Left hindlimb (tissue), 1 donor: ENCODE measurements around the gene TOR3A.
"Not testable (repeated sequence)": the region's sequence is repeated elsewhere in the genome, so short reads cannot be mapped to it uniquely, and the experiment has no call there.

Experiments used
- DNase-seq: peaks from one replicate; pipeline ENCODE4 v3.0.0-alpha.2; 2018

Gene TOR3A

GRCh38 chr1:179115181-179115580 lies 33.3 kb downstream of the TOR3A start:
- DNase-seq: no peak

GRCh38 chr1:179119513-179119912 lies 37.6 kb downstream of the TOR3A start:
- no peak for DNase-seq

DNA sequence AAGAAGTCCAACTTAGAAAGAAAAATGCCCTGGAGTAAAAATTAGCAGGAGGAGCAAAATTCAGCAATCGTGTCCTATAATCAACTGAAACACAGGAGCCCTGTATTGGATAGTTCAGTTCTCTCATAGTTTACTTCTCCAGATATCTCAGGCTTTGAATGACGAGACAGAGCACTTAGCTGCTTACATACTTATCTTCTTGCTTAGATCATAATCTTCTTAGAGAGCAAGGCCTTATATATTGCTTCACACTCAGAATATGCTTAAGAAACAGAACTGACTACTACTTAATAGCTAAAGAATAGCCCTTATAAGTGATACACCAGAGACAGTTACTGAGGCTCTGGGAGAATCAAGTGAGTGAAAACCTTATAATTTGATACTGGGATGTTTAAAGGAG lies 38.9 kb downstream of the TOR3A start:
- DNase-seq: no peak

GRCh38 chr1:179121159-179121938 lies 39.5 kb downstream of the TOR3A start:
- no peak for DNase-seq

GRCh38 chr1:179124873-179125272 lies 43.0 kb downstream of the TOR3A start:
- no peak for DNase-seq

- DNase-seq: no peak
These were observed 44.6 kb downstream of the TOR3A start for GRCh38 chr1:179126338-179127060.

- no peak for DNase-seq
These were observed 45.5 kb downstream of the TOR3A start for GRCh38 chr1:179127163-179127895.

DNA sequence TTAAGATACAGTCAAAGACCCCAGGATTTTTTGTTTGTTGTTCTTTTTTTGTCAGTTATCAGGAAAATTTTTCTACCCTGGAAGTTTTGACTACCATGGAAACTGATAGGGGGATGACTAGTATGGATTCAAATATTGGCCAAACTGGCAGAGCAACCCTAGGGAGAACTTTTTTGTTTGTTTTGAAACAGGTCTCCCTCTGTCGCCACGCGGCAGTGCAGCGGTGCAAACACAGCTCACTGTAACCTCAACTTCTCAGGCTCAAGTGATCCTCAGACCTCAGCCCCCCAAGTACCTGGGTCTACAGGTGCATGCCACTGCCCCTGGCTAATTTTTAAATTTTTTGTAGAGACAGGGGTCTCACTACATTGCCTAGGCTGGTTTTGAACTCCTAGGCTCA lies 46.6 kb downstream of the TOR3A start:
- DNase-seq: no peak

DNA sequence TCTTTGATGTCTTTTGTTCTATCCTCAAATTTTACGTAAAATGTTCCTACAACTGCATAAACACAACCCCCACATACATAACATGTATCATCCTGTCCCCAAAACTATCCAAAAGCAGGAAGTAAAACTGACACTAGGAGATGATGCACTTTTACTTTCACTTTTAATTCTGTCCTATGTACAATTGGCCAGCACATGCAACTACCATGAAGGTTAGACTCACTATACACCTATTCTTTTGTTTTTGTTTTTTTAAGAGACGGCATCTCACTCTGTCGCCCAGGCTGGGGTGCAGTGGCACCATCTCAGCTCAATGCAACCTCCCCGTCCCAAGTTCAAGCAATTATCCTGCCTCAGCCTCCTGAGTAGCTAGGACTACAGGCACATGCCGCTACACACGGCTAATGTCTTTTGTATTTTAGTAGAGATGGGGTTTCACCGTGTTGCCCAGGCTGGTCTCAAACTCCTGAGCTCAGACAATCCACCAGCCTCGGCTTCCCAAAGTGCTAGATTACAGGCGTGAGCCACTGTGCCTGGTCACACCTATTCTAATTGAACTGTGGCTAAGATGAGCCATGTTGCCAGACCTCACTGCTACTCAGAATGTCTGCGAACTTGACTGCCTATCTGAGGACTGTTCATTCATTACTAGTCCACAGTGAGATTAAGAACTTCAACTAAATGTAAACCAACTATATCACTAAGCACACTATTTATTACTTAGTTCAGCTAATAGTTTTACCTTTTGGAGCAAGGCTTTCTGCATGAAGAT lies 48.0 kb downstream of the TOR3A start:
- no peak for DNase-seq

DNA sequence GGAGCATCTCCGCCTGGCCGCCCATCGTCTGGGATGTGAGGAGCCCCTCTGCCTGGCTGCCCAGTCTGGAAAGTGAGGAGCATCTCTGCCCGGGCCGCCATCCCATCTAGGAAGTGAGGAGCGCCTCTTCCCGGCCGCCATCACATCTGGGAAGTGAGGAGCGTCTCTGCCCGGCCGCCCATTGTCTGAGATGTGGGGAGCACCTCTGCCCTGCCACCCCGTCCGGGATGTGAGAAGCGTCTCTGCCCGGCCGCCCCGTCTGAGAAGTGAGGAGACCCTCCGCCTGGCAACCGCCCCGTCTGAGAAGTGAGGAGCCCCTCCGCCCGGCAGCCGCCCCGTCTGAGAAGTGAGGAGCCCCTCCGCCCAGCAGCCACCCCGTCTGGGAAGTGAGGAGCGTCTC lies 53.3 kb downstream of the TOR3A start:
- DNase-seq: not testable (repeated sequence)

- DNase-seq: not testable (repeated sequence)
These were observed 53.8 kb downstream of the TOR3A start for GRCh38 chr1:179135707-179136106.

- no peak for DNase-seq
These were observed 55.9 kb downstream of the TOR3A start for GRCh38 chr1:179137617-179138255.

DNA sequence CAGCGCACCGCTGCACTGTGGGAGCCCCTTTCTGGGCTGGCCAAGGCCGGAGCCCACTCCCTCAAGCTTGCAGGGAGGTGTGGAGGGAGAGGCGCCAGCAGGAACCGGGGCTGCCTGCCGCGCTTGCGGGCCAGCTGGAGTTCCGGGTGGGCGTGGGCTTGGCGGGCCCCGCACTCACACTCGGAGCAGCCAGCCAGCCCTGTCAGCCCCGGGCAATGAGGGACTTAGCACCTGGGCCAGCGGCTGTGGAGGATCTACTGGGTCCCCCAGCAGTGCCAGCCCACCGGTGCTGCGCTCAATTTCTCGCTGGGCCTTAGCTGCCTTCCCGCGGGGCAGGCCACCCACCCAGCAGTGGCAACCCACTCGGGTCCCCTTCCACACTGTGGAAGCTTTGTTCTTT lies 56.9 kb downstream of the TOR3A start:
- not testable (repeated sequence) for DNase-seq

DNA sequence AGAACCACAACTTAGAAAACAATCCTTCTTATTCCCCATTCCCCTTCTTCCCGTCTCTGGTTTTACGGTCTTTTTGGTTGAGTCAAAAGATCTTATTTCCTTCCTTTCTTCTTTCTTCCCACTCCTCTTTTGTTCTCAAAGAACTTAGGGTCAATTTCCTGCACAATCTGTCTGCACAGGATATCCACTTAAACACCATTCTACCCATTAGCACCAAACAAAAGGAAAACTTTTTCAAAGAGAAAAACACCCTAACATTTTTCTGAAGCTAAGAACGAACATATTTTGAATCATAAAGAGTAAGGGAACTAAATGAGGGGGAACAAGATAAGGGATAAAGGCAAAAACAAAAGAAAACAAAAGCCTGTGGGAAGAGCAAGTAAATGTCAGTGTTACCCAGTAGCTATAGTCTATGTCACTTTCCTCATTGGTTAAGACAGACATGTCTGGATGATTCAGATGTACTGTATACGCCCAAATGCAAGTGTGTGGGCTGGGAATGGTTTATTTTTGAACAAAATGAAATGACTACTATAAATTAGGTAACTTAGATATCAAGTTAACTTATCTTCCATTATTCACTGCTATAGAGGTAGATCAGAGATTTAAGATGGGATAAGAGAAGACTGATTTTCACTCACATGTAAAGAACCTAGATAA lies 59.9 kb downstream of the TOR3A start:
- DNase-seq: no peak

- DNase-seq: no peak
These were observed 61.0 kb downstream of the TOR3A start for GRCh38 chr1:179142889-179143299.

GRCh38 chr1:179143322-179143721 lies 61.5 kb downstream of the TOR3A start:
- DNase-seq: no peak

- no peak for DNase-seq
These were observed 62.8 kb downstream of the TOR3A start for GRCh38 chr1:179144626-179145025.

GRCh38 chr1:179145521-179145920 lies 63.7 kb downstream of the TOR3A start:
- no peak for DNase-seq
